Right lobe of liver (tissue), 6 donors: Measurements from ENCODE around the gene PCDHGB3. TPM values are rescaled to one million over a fixed set of nuclear protein-coding genes. Genes with fewer than 3 reads are reported as not detected.
A peak's percentile ranks its signal among the peaks of the same experiment; 100 is the strongest.

ENCODE experiments used
- ATAC-seq, 4 donors: fragments of 200-7000 bp; cut with Tn5 transposase; one replicate each; pipeline ENCODE4 v1.9.1; 2020; ENCODE audit warnings: mild to moderate bottlenecking in 4 of 4, moderate library complexity in 4 of 4
- DNase-seq, 3 donors: peaks; one replicate each; pipeline ENCODE4 v3.0.0-alpha.2; 2020
- H3K27ac ChIP-seq, 3 donors: fragments of 200-600 bp; one replicate each; pipeline ENCODE4 v1.8.0; 2022
- H3K27me3 ChIP-seq, 2 donors: fragments of 200-600 bp; one replicate each; pipeline ENCODE4 v1.8.0; 2022
- H3K36me3 ChIP-seq, 4 donors: fragments of 200-600 bp; sonication (generic) in 1 of 4; one replicate each; pipeline versions ENCODE4 v1.5.1 to v1.8.0; 2017 to 2022; ENCODE audit warnings: control low read depth in 1 of 4
- H3K4me1 ChIP-seq, 4 donors: fragments of 200-600 bp; sonication (generic) in 1 of 4; one replicate each; pipeline versions ENCODE4 v1.5.1 to v1.8.0; 2017 to 2022; ENCODE audit warnings: control low read depth in 1 of 4
- H3K4me3 ChIP-seq, 3 donors: fragments of 200-600 bp; one replicate each; pipeline ENCODE4 v1.8.0; 2022
- H3K9me3 ChIP-seq, 4 donors: fragments of 200-600 bp; sonication (generic) in 1 of 4; one replicate each; pipeline versions ENCODE4 v1.5.1 to v1.8.0; 2017 to 2022; ENCODE audit warnings: control low read depth in 1 of 4
- CTCF ChIP-seq, 4 donors: fragments of 200-600 bp in 3 of 4; fragments of 450-650 bp in 1 of 4; IDR thresholded peaks; one replicate each; pipeline versions ENCODE4 v1.5.1 to v1.8.0; 2016 to 2022; ENCODE audit warnings: antibody characterized with exemption in 4 of 4, mild to moderate bottlenecking in 2 of 4
- POLR2A ChIP-seq: fragments of 450-650 bp; IDR thresholded peaks from one replicate; pipeline ENCODE4 v1.6.1; 2017; ENCODE audit warnings: antibody characterized with exemption, mild to moderate bottlenecking
- WGBS: methylation state at CpG from one replicate; pipeline ENCODE4 v1.1.6; 2018; ENCODE audit warnings: low coverage, low lambda C conversion rate; ENCODE audit not compliant: insufficient coverage; ENCODE audit errors: missing lambda C conversion rate; 5-methylcytosine and 5-hydroxymethylcytosine counted together
- intact Hi-C, 2 donors: fragments of 100-400 bp; cut with DNase I; formaldehyde crosslinking; loops; one replicate each; pipeline versions ENCODE4 v1.11.2 to v1.14.1; 2022
- total RNA-seq, 6 experiments: library from RNA; depleted of rRNA in 2 of 6; stranded (reverse); fragments of >200 nt in 2 of 6; fragmentation: NEBNext Ultra II Directional in 3 of 6; extraction: Animal tissue kit (Norgen Biotek cat#: 25700) in 3 of 6; gene quantifications; one replicate each; pipeline versions ENCODE4 v1.1.0 to v1.2.4, GENCODE V29; 2016 to 2023
- donor health status: DM: no; HTN: yes; CAD: no.
- donor health status: DM: no; HTN: no; CAD: no.
- donor health status: DM: no; HTN: no; CAD: no.
- donor health status: DM: no; HTN: yes; CAD: no.
- donor health status: DM: no; HTN: yes; CAD: no.

The PCDHGB3 gene
- total RNA-seq, 6 experiments from 2014 or later = 0.56 to 1.8 (median 1.2) TPM

GRCh38 chr5:141356950-141357349, 13.1 kb upstream of the PCDHGB3 start:
- 21% methylated on average over 5 of the region's 19 CpGs for WGBS

GRCh38 chr5:141359790-141360426, 10.1 kb upstream of the PCDHGB3 start, which contains the start of gene PCDHGB2:
Gene PCDHGB2, plus strand, starts transcription at chr5:141359994. Its CDS starts 142 bp downstream, at chr5:141360136.
- H3K4me3 ChIP-seq = no peak within 1 kb of the TSS
- DNase-seq = no peak
- 24% methylated on average over 24 of the region's 24 CpGs for WGBS
- no peak within 1 kb of the TSS for H3K27ac ChIP-seq
- no peaks in the 10 kb centered on the region for H3K4me1 ChIP-seq
- ATAC-seq = peak in 3 of 4 donors; percentile 22 to 40 (median 31)
- H3K36me3 ChIP-seq = no peaks in the 10 kb centered on the region
- intact Hi-C loops = no loop called here
- H3K27me3 ChIP-seq = peaks cover 0 to 3% of the 10 kb centered on the region in 2 donors
- TF ChIP-seq POLR2A (no peak), CTCF (IDR thresholded peaks at IDR 0.05) (peak in 2 of 4 donors; percentile 6 to 29)
- peaks cover 0 to 3% (median under 1%) of the 10 kb centered on the region in 4 donors for H3K9me3 ChIP-seq

More at GRCh38 chr5:141356950-141357349, 13.1 kb upstream of the PCDHGB3 start:
- TF ChIP-seq POLR2A (no peak), CTCF (IDR thresholded peaks at IDR 0.05) (no peak)
- Histone ChIP-seq H3K9me3 (peaks cover 0 to 3% (median 0%) of the 10 kb centered on the region in 4 donors), H3K4me1 (no peaks in the 10 kb centered on the region), H3K36me3 (no peaks in the 10 kb centered on the region), H3K27ac (no peak overlapping the region), H3K4me3 (no peak overlapping the region), H3K27me3 (peaks cover 0 to 3% of the 10 kb centered on the region in 2 donors)
- ATAC-seq (no peak), DNase-seq (no peak)
- intact Hi-C loops = no loop called here

- peaks cover 0 to 3% (median under 1%) of the 10 kb centered on the region in 4 donors for H3K9me3 ChIP-seq
- H3K27me3 ChIP-seq = peaks cover 0 to 3% of the 10 kb centered on the region in 2 donors
- DNase-seq = no peak
- H3K27ac ChIP-seq = no peak overlapping the region
- H3K36me3 ChIP-seq = no peaks in the 10 kb centered on the region
- TF ChIP-seq CTCF (IDR thresholded peaks at IDR 0.05) (no peak), POLR2A (no peak)
- intact Hi-C loops = no loop called here
- no peak for ATAC-seq
- H3K4me1 ChIP-seq = no peaks in the 10 kb centered on the region
- no peak overlapping the region for H3K4me3 ChIP-seq
- WGBS = 33% methylated on average over 14 of the region's 15 CpGs
These were observed 9.4 kb upstream of the PCDHGB3 start for GRCh38 chr5:141360685-141361084.

- H3K27me3 ChIP-seq = peaks cover 0 to 3% of the 10 kb centered on the region in 2 donors
- TF ChIP-seq CTCF (IDR thresholded peaks at IDR 0.05) = no peak
- TF ChIP-seq POLR2A = no peak
- H3K27ac ChIP-seq = no peak overlapping the region
- H3K36me3 ChIP-seq = no peaks in the 10 kb centered on the region
- DNase-seq = no peak
- H3K4me1 ChIP-seq = no peaks in the 10 kb centered on the region
- no peak for ATAC-seq
- H3K9me3 ChIP-seq = peaks cover 0 to 13% (median 1%) of the 10 kb centered on the region in 4 donors
- intact Hi-C loops = no loop called here
- H3K4me3 ChIP-seq = no peak overlapping the region
These were observed 7.3 kb upstream of the PCDHGB3 start for GRCh38 chr5:141362719-141363118.
